ENCODE results near the gene APOBEC3H. TPM values are rescaled to one million over a fixed set of nuclear protein-coding genes. Genes with fewer than 3 reads are reported as not detected.
"Not testable (repeated sequence)": the region's sequence is repeated elsewhere in the genome, so short reads cannot be mapped to it uniquely, and the experiment has no call there.

APOBEC3H gene
- total and polyA plus RNA-seq, 2 donors (not counting 3 experiments of a cell fraction or from before 2014, with no cell fraction given) = not detected

- FAIRE-seq; H3K9me1 ChIP-seq (replicated peaks; ENCODE audit: control insufficient read depth, extremely low read depth, insufficient read depth, low read length); POLR2A ChIA-PET; H4K20me1 ChIP-seq (replicated peaks; ENCODE audit: control insufficient read depth, extremely low read depth, insufficient read depth, low read length); H3K27me3 ChIP-seq (ENCODE audit: control insufficient read depth in 2 of 2, insufficient read depth in 2 of 2, low read length in 2 of 2); H3K4me1 ChIP-seq (ENCODE audit: control insufficient read depth, extremely low read depth, insufficient read depth, low read length); H3K79me2 ChIP-seq (ENCODE audit: control insufficient read depth, insufficient read depth, low read length); H3K27ac ChIP-seq (ENCODE audit: insufficient read depth, low read depth, low read length); DNase-seq (ENCODE audit: low read depth, low spot score); dilution Hi-C loops (cut with MboI; ENCODE audit: extremely low pct_ligation_motif_present, low sequenced_read_pairs); BruUV-seq (replicated peaks); H3K9me3 ChIP-seq (replicated peaks; ENCODE audit: control insufficient read depth, insufficient read depth, low read length); H3K4me3 ChIP-seq (replicated peaks in 1 of 3; ENCODE audit: insufficient read depth in 1 of 3, low read depth in 1 of 3, low read length in 3 of 3); H2AFZ ChIP-seq (ENCODE audit: low read depth, low read length); intact Hi-C loops (cut with micrococcal nuclease); H3K36me3 ChIP-seq (ENCODE audit: control insufficient read depth in 2 of 2, extremely low read depth in 1 of 2, insufficient read depth in 2 of 2, low read length in 2 of 2); H3K9ac ChIP-seq (replicated peaks; ENCODE audit: extremely low read depth, insufficient read depth, low read length); H3K4me2 ChIP-seq (ENCODE audit: insufficient read depth, low read length): not testable (repeated sequence)
- CTCF ChIA-PET = interaction anchor here (1.2 to 1.5 kb wide), 2 partner anchors 75 to 208 kb away, joined by 3 to 4 read pairs; no protein-coding TSS in a partner anchor
Observed at GRCh38 chr22:39077912-39078311, 19.1 kb upstream of the APOBEC3H start.

GRCh38 chr22:39078329-39078728 lies 18.7 kb upstream of the APOBEC3H start:
- Histone ChIP-seq H4K20me1 (replicated peaks; ENCODE audit: control insufficient read depth, extremely low read depth, insufficient read depth, low read length) (no peaks in the 10 kb centered on the region), H3K79me2 (ENCODE audit: control insufficient read depth, insufficient read depth, low read length) (no peaks in the 10 kb centered on the region), H3K9ac (replicated peaks; ENCODE audit: extremely low read depth, insufficient read depth, low read length) (no peak overlapping the region), H3K27ac (ENCODE audit: insufficient read depth, low read depth, low read length) (no peak overlapping the region), H3K4me3 (replicated peaks in 1 of 3; ENCODE audit: insufficient read depth in 1 of 3, low read depth in 1 of 3, low read length in 3 of 3) (no peak overlapping the region), H3K36me3 (ENCODE audit: control insufficient read depth in 2 of 2, extremely low read depth in 1 of 2, insufficient read depth in 2 of 2, low read length in 2 of 2) (no peaks in the 10 kb centered on the region), H3K4me1 (ENCODE audit: control insufficient read depth, extremely low read depth, insufficient read depth, low read length) (no peaks in the 10 kb centered on the region), H3K4me2 (ENCODE audit: insufficient read depth, low read length) (no peak overlapping the region), H3K27me3 (ENCODE audit: control insufficient read depth in 2 of 2, insufficient read depth in 2 of 2, low read length in 2 of 2) (no peaks in the 10 kb centered on the region), H2AFZ (ENCODE audit: low read depth, low read length) (no peak overlapping the region), H3K9me1 (replicated peaks; ENCODE audit: control insufficient read depth, extremely low read depth, insufficient read depth, low read length) (no peaks in the 10 kb centered on the region), H3K9me3 (replicated peaks; ENCODE audit: control insufficient read depth, insufficient read depth, low read length) (no peaks in the 10 kb centered on the region)
- BruUV-seq (replicated peaks) = no TSS peak
- intact Hi-C loops (cut with micrococcal nuclease) (no loop called here), dilution Hi-C loops (cut with MboI; ENCODE audit: extremely low pct_ligation_motif_present, low sequenced_read_pairs) (no loop called here)
- CTCF ChIA-PET = interaction anchor here (1.2 to 1.5 kb wide), 2 partner anchors 75 to 209 kb away, joined by 3 to 4 read pairs; no protein-coding TSS in a partner anchor
- POLR2A ChIA-PET = no interaction called here
- FAIRE-seq (no peak), DNase-seq (ENCODE audit: low read depth, low spot score) (no peak)
- no peak for TF ChIP-seq GATA2 (IDR thresholded peaks at IDR 0.05; ENCODE audit: insufficient read depth, insufficient read length, low read depth, low read length)
- TF ChIP-seq CTCF (IDR thresholded peaks at IDR 0.05; ENCODE audit: extremely low read depth in 1 of 2, insufficient read depth in 1 of 2, low read depth in 1 of 2, low read length in 2 of 2) = no peak
- no peak for TF ChIP-seq POLR2AphosphoS5 (IDR thresholded peaks at IDR 0.05; ENCODE audit: insufficient read depth, low read depth, low read length)
- no peak for TF ChIP-seq MAX (IDR thresholded peaks at IDR 0.05; ENCODE audit: insufficient read depth, insufficient read length)
- TF ChIP-seq MYC (IDR thresholded peaks at IDR 0.05; ENCODE audit: low read depth, low read length) = no peak
- TF ChIP-seq JUN (IDR thresholded peaks at IDR 0.05; ENCODE audit: borderline replicate concordance, insufficient read depth, insufficient read length, low read depth) = no peak
- TF ChIP-seq EZH2 (IDR thresholded peaks at IDR 0.05; ENCODE audit: borderline replicate concordance, low read depth, low read length, severe bottlenecking) = no peak
- no peak for TF ChIP-seq FOS (IDR thresholded peaks at IDR 0.05; ENCODE audit: borderline replicate concordance, insufficient read depth, low read length)
- TF ChIP-seq POLR2A (IDR thresholded peaks at IDR 0.05; ENCODE audit: low read depth, low read length) = no peak

- intact Hi-C loops (cut with micrococcal nuclease); dilution Hi-C loops (cut with MboI; ENCODE audit: extremely low pct_ligation_motif_present, low sequenced_read_pairs); H3K4me2 ChIP-seq (ENCODE audit: insufficient read depth, low read length); H3K4me3 ChIP-seq (replicated peaks in 1 of 3; ENCODE audit: insufficient read depth in 1 of 3, low read depth in 1 of 3, low read length in 3 of 3); H4K20me1 ChIP-seq (replicated peaks; ENCODE audit: control insufficient read depth, extremely low read depth, insufficient read depth, low read length); BruUV-seq (replicated peaks); FAIRE-seq; H3K9ac ChIP-seq (replicated peaks; ENCODE audit: extremely low read depth, insufficient read depth, low read length); H2AFZ ChIP-seq (ENCODE audit: low read depth, low read length); H3K27me3 ChIP-seq (ENCODE audit: control insufficient read depth in 2 of 2, insufficient read depth in 2 of 2, low read length in 2 of 2); H3K9me1 ChIP-seq (replicated peaks; ENCODE audit: control insufficient read depth, extremely low read depth, insufficient read depth, low read length); POLR2A ChIA-PET; DNase-seq (ENCODE audit: low read depth, low spot score); H3K27ac ChIP-seq (ENCODE audit: insufficient read depth, low read depth, low read length); H3K79me2 ChIP-seq (ENCODE audit: control insufficient read depth, insufficient read depth, low read length); H3K9me3 ChIP-seq (replicated peaks; ENCODE audit: control insufficient read depth, insufficient read depth, low read length); H3K4me1 ChIP-seq (ENCODE audit: control insufficient read depth, extremely low read depth, insufficient read depth, low read length); H3K36me3 ChIP-seq (ENCODE audit: control insufficient read depth in 2 of 2, extremely low read depth in 1 of 2, insufficient read depth in 2 of 2, low read length in 2 of 2): not testable (repeated sequence)
- CTCF ChIA-PET = interaction anchor here (1.2 to 1.5 kb wide), 2 partner anchors 76 to 209 kb away, joined by 3 to 4 read pairs; no protein-coding TSS in a partner anchor
Observed at GRCh38 chr22:39079054-39079637, 17.9 kb upstream of the APOBEC3H start.
